ENCODE data around the gene LKAAEAR1. TPM values are rescaled to one million over a fixed set of nuclear protein-coding genes. Genes with fewer than 3 reads are reported as not detected.
A peak's percentile ranks its signal among the peaks of the same experiment; 100 is the strongest.

The LKAAEAR1 gene
- total and polyA plus RNA-seq, 2 of the 13 experiments (the other 11 are each of a cell fraction or from before 2014, with no cell fraction given), result not detected

GRCh38 chr20:64079273-64080012 lies 4.8 kb downstream of the LKAAEAR1 start, which contains the start of gene RGS19 (continued):
- no peak for TF ChIP-seq E2F1 (CRISPR knock-in tag; IDR thresholded peaks at IDR 0.05)
- no peak for TF ChIP-seq ZNF317 (CRISPR knock-in tag; IDR thresholded peaks at IDR 0.05)
- peak; percentile 68 for TF ChIP-seq SALL2 (CRISPR knock-in tag; IDR thresholded peaks at IDR 0.05)
- TF ChIP-seq GATA4 (IDR thresholded peaks at IDR 0.05; ENCODE audit: borderline replicate concordance, low read depth), result no peak
- no peak for TF ChIP-seq ZNF253 (CRISPR knock-in tag; IDR thresholded peaks at IDR 0.05; ENCODE audit: borderline replicate concordance)
- TF ChIP-seq MEIS2 (CRISPR knock-in tag; IDR thresholded peaks at IDR 0.05), result peak; percentile 34; the same call in 1 of the 2 replicates
- TF ChIP-seq ZNF414 (CRISPR knock-in tag; IDR thresholded peaks at IDR 0.05), result peak; percentile 80; the same call in 1 of the 2 replicates
- TF ChIP-seq PTBP1 (IDR thresholded peaks at IDR 0.05; ENCODE audit: low read depth, low read length, poor library complexity, severe bottlenecking), result peak; percentile 70
- TF ChIP-seq HNF4A (CRISPR knock-in tag; IDR thresholded peaks at IDR 0.05), result no peak
- 0 out of 2 replicates have a peak, but pooled peaks have one; percentile 22 for TF ChIP-seq ZNF574 (CRISPR knock-in tag; IDR thresholded peaks at IDR 0.05)
- no peak; the same call in 1 of the 2 replicates for TF ChIP-seq POLR2AphosphoS5 (IDR thresholded peaks at IDR 0.05; ENCODE audit: low read depth, low read length)
- TF ChIP-seq TOE1 (CRISPR knock-in tag; IDR thresholded peaks at IDR 0.05), result no peak
- peak; percentile 61; the same call in 1 of the 2 replicates for TF ChIP-seq TFDP2 (CRISPR knock-in tag; IDR thresholded peaks at IDR 0.05)
- TF ChIP-seq ZKSCAN8 (CRISPR knock-in tag; IDR thresholded peaks at IDR 0.05; ENCODE audit: borderline replicate concordance), result no peak
- TF ChIP-seq RELA (CRISPR knock-in tag; IDR thresholded peaks at IDR 0.05), result no peak
- TF ChIP-seq ZNF329 (CRISPR knock-in tag; IDR thresholded peaks at IDR 0.05; ENCODE audit: low read depth), result no peak
- no peak for TF ChIP-seq ZNF136 (CRISPR knock-in tag; IDR thresholded peaks at IDR 0.05; ENCODE audit: low read depth)
- no peak for TF ChIP-seq ZBTB21 (CRISPR knock-in tag; IDR thresholded peaks at IDR 0.05)
- no peak for TF ChIP-seq GPBP1L1 (CRISPR knock-in tag; IDR thresholded peaks at IDR 0.05)
- TF ChIP-seq ZC3H13 (CRISPR knock-in tag; IDR thresholded peaks at IDR 0.05), result 0 out of 2 replicates have a peak, but pooled peaks have one; percentile 26
- TF ChIP-seq POLR2AphosphoS2 (IDR thresholded peaks at IDR 0.05; ENCODE audit: low read depth, low read length), result no peak
- TF ChIP-seq BATF2 (CRISPR knock-in tag; IDR thresholded peaks at IDR 0.05), result no peak

Data from HepG2 (cell line).